DMS 273 (cell line): Measurements from ENCODE around the gene PIAS3.

Experiments
- DNase-seq: peaks from one replicate; lab custom pipeline; 2025; ENCODE audit not compliant: unreplicated experiment; lab: John Stamatoyannopoulos, UW

The PIAS3 gene

DNA sequence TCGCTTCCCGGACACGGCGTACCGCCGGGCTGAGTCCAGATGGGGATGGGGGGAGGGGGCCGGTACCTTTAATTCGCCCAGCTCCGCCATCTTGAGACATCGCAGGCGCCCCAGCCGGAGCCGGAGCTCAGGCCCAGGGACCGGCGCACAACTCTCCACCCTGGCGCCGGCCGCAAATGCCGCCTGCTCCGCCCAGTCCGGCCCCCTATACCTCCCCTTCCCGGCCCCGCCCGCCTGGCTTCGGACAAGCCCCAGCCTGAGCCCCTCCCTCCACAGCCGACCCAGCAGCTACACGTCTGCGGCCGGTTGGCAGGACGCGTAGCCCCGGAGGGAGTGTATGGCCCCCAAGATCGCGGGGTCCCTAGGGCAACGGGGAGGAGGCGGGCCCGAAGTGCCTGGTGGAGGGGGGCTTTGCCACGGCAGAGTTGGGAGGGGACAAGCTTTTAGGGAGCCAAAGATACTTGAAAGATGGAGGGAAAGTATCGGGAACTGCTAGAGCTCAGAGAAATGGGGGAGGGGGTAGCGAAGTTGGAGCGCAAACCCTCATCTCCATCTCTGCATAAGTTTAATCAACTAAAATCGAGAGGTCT lies at the start of gene PIAS3:
PIAS3 (minus strand) TSS at position 181 of the 590 bp plus-strand sequence; CDS start at position 90, 91 bp downstream.
- DNase-seq: peak; percentile 98

DNA sequence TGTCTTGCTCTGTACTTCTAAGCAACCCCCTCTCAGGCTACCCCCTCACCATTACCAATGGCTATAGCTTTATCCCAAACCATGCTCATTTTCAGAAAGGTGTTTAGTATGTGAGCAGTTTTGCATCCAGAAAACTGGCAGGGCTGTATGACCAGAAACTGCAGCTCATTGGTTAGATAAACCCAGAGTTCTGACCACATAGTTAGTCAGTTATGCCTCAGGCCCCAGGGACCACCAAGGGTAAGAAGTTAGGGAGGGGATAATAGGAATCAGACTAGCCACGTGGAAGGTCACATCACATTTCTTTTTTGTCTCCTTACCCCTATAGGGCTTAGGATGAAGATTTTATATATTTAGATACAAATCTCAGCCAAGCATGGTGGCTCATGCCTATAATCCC lies 49.8 kb upstream of the PIAS3 start:
- DNase-seq: no peak

DNA sequence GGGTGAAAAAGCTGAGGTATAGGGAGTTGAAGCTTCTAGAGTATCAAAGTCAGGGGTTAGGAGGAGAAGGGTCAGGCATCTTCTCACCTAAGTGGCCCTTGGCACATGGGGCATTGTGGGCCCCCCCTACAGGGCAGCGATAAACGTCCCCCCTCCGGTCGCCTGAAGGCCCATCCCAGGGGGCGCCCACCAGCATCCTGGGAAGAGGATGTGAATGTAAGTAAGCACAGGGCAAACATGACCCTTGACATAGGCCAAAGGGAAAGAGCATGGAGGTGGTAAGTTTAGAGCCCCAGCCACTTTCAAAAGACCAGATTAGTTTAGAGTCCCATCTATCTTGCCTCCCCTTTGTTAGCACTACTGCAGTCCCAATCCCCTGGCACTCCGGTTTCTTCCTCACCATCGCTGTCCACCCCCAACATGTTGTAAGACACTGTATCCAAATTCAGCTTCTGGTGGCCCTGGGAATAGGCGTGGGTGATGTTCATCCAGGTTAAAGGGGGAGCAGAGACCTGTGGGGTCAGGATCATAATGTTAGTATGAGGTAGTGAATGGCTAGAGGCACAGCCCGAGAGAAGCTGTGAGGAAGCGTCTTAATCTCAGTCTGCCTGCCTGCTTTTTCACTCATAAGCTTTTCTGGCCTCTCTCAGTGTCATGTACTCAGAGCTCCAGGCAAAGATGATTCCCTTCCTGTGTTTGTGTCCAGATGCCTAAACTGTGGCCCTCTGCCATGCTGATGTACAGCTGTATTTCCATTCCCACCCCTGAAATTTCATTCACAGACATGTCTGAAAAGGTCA lies 48.3 kb upstream of the PIAS3 start:
- no peak for DNase-seq

DNA sequence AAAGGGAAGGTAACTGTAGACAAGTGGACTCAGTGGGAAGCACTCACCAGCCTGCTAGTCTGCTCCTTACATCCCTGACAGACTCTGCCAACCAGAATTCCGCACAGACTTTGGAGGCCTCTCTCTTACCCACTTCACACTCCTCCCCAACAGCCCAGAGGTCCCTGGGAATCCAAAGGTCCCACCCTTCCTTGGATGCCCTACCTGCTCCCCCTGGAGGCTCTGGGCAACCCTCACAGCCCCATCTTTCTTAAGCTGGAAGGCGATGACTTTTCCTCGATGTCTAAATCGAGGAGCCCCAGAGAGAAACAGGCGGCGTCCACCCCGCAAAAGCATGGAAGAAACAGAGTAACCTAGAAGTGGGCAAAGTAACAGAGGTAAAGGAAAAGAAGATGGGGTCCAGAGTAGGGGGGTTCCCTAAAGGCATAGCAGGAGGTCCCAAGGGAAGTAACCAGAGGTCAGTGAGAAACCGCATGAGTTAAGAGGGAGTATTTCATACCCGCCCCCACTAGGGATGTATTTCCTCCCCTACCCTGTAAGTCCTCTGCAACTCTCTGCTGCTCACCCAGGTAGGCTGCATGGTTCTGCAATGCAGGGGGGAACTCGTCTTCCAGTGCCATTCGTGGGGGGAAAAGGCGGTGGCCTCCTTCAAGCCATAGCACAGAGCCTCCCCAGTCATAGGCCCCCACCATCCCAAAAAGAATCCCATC lies 42.6 kb upstream of the PIAS3 start:
- no peak for DNase-seq

DNA sequence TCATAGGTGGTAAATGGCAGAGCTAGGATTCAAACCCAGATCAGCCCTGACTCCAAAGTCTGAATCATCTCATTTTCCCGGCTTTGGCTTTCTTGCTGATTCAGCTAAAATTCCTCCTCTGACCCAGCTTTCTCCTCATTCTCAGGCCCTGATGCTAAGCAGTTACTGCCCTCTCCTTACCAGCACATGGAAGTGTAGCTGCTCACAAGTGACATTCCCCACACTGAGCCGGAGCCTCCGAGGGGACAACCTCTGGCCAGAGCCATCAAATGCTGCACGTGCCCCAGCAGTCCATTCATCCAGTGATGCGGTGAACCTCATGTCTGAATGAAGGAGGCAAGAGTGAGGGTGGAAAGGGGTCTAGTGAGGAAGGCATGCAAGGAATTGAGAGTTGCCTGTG lies 39.9 kb upstream of the PIAS3 start:
- DNase-seq: no peak

DNA sequence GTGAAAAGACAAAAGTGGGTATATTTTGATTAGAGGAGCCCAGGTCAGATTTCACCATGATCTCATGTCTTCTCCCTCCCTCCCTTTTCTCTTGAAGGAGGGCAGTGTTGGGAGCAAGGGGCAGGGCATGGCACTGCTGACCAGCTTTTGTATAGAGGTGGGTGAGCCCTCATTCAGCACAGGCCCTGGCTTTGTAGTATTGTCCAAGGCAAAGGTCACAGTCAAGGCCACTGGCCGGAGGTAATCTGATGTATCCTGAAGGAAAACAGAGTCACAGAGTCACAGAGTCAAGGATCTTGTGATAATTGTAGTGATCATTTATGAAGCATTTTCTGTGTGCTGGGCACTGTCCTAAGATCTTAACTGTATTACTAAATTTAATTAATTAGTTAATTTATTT lies 39.1 kb upstream of the PIAS3 start:
- DNase-seq: no peak

DNA sequence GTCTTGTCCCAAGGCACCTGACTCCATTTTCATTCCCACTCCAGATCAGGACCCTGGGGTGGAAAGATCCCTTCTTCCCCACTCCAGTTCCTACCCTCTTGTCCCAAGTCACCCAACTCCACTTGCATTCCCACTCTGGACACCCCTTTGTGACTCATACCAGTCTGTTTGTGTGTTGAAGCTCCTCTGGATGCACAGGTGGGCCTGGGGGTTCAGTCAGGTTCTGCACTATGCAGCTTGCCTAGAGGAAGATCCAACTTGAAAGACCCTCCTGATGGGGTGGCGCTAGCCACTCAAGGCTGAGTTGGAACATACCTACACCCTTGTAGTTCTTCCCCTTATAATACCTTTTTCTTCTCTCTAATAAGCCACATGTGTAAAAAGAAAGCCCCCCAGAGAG lies 36.6 kb upstream of the PIAS3 start:
- no peak for DNase-seq

DNA sequence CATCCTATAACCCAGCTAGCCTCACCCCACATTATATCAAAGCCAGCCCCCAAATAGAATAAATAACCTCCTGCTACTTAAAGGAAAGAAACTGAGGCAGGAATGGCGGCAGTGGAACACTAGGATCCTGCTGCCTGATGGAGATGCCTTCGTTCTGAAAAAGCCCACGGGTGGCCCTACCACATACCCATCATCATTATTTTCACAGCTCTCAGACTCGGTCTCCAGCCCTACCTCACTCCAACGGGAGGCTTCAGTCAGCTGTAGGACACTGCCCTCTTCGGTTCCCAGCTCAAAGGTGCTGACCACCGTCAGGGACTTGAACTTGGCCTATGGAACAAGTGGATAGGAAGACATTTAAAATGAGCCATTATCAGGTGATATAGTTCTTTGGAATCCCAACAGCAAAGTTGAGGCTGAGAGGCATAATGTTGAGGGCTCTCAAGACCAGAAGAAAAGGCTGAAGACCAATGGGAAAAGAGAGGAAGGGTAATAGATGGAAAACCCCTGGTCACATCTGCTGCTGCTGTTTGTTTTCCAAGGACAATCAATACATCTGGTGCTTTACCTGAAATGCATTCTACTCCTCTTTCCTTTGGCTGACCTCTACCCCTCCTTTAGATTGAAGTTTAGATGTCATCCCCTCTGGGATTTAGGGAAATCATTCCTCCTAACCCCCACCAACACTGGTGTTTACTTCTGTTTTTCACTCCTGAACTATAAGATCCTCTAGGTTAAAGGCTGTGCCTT lies 34.6 kb upstream of the PIAS3 start:
- DNase-seq: no peak

DNA sequence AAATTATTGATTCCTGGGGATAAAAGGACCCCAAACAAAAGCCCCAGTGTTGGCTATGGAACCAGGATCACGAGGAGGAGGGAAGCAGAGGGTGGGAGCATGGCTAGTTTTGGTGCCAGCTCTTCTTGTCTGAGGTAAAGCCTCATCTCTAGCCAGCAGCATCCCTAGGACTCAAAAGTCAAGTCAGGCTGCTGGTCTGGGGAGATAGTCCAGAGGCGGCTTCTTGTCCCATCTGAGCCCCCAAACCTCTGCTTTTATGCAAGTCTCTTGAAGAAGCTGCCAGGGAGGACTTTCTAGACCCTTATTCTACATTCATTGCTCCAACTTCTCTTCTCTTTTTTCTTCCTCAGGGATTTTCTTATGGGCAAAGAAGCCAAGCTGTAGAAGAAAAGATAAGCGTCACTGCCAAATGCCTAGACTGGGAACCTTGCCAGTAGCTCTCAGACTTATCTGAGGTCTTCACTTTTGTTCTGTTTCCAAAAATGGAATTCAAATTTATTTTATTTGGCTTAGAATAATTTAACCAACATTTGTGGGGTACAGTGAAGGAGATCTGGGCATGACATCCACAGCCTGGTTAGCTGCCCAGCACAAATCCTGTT lies 33.7 kb upstream of the PIAS3 start:
- peak; percentile 70 for DNase-seq

DNA sequence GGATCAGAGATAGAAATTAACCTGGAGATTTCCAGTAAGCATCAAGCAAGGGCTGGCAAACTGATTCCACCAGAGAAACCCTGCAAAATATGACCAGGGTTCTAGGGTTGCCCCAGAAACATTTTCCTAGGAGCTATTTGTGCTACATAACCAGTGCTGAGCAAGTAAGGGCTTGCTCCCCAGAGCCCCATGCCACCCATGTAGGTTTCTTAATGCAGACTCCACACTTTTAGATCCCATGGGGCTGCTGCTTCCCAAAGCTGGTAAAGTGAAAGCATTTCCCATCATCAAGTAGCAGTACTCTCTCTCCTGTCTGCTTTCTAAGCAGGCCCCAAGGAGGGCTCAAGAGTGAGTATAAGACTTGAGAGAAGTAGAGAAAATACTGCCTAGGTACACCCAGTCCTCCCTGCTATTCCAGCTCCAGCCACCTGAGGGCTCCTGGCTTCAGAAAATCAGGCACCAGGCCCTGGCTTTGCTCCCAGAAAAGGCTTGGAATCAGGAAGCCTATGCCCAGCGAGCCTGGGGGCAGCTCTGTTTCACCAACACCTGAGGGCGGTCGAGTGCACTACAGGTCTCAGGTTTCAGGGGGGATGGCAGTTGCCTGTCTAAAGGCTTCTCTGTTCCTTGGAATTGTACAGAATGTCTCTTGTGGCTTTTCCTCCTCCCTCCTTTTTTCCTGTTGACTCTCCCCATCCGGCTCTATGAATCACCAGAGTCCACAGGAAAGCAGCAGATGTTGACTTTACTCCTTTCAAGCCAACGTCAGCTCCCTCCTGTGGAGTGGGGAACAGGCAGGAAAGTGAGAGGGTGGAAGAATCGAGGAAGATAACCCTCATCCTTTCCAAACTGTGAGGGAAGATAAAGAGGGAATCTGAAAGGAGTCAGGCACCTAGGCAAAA lies 33.0 kb upstream of the PIAS3 start:
- DNase-seq: peak; percentile 99

DNA sequence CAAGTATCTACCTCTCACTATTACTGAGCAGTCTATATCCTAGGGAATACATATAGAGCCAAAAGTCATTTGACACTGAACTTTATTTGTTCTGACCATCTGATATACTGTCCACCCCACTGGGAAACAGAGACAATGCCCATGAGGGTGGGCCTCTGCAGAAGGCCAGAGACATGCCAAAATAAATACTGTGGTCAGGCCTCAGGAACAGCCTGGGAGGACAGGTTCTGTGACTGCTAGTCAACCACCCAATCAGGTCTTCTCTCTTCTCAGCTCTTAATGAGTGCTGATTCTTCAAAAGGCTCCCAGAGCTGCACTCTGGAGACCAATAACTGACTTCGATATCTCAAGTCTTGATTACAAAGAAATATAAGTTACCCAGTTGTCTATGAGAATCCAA lies 32.3 kb upstream of the PIAS3 start:
- no peak for DNase-seq

DNA sequence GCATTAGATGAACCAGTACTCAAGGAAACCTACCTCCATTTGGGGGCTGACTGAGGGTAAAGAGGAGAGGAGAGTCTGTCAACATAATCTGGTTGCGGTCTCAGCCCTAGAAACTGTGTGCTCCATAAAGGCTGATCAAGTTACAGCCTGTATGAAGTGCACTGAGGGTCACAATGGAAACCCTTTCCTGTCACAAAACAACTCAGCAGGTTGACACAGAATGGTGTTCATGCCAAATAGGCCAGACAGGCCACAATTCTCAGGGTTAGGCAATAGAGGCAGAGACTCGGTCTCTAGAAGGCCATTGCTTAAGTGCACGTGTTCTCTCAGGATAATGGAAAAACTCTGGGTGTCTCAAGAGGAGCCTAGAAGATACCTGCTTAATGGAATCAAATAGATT lies 30.8 kb upstream of the PIAS3 start:
- no peak for DNase-seq

DNA sequence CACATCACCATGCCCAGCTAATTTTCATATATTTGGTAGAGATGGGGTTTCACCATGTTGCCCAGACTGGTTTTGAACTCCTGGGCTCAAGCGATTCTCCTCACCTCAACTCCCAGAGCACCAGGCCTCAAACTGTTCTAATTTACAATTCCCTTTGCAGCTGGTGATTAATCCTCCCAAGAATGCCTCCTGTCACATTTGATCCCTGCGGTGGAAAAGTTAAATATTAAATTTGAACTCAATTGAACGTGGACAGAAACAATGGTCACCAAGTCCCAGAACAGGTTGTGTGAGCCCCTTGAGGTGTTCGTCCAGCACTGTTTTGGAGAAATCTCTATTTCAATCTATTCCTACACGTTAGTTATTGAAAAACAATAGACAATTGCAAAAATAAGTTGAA lies 28.8 kb upstream of the PIAS3 start:
- no peak for DNase-seq

DNA sequence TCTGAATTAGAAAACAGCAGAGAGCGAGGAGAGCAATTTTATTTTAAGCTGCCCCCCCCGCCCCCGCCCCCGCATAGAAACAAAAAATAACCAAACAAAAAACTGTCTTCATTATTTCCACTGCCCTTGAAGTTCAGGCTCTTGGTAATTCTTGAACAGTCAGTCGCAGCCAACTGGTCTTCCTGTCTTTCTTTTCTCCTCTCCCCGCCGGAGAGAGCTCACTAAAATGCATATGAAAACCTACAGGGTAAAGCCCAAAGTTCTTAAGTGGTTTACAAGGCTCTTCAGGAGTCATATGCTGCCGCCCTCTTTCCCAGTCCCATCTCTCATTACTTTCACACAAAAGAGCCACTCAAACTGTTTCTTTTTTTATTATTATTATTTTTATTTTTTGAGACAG lies 27.9 kb upstream of the PIAS3 start:
- no peak for DNase-seq

DNA sequence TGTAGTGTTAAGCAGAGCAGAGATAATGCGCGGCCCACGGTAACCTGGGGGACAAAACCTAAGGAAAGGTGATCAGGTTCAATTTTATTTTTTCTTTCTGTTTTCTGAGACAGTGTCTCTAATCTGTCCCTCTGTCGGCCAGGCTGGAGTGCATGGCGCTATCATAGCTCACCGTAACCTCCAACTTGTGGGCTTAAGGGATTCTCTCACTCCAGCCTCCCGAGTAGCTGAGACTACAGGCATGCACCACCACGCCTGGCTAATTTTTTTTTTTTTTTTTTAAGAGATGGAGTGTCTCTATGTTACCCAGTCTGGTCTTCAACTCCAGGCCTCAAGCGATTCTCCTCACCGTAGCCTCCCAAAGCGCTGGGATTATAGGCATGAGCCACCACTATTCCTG lies 27.5 kb upstream of the PIAS3 start:
- no peak for DNase-seq

DNA sequence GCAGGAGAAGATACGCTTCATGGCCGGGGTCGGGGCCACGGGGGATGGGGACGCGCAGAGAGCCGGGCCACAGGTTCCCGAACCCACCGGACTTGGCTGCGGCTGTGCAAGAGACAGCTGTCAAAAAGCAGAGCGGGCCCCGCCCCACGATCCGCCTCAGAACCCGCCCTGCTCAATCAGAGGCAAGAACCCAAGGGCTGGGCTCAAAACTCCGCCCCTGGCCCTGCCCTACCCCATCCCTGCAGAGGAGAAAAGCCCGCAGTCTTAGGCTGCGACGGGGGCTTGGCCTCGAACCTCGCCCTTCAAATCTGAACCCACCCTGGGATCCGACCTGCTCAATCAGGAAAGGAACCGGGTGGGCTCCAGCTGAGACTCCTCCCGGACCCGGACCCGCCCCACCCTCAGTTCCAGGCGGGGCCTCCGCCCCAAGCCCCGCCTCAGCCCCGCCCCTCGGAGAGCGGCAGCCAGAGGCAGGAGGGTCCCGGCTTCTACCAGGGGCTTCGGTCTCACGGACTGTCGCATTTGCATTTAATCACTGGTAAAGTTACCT lies 26.9 kb upstream of the PIAS3 start, which contains the start of gene ANKRD35:
ANKRD35 (minus strand) TSS at position 129 of the 550 bp plus-strand sequence; CDS start at position 21, 108 bp downstream.
- DNase-seq: peak; percentile 93

DNA sequence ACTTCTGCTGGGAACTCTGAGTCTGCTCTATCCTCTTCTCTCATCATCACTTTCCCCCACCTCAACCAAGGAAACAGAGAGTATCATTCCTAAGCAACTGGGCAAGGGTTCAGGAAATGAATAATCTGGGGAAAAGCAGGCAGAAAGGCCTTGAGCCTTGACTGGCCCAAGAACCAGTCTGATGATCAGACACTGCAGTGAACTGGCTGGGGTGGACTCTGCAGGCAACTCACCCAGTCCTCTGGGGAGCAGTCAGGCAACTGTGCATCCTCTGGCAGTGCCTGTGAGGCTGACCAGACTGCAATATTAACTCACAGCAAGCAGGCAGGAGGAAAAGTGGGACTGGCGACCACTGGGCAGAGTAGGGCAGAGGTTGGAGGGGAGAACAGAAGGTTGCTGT lies 25.8 kb upstream of the PIAS3 start:
- no peak for DNase-seq

DNA sequence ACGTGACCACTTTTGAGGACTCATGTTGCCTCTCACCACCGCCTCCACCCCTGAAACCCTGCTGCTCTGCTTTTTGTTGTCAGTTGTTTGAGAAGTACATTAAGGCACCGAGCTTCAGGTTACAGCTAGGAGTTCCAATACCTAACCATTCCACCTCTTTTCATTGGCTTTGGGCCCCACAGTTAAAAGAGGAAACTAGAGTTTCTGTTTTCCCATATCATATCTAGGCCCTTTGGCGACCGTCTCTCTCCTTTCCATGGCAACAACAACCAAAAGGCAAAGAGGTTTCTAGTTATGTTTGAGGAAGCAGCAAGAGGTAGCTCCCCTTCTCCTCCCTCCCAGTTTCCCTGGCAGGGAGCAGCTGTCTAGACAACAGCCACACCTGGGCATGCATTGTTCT lies 20.9 kb upstream of the PIAS3 start:
- no peak for DNase-seq

DNA sequence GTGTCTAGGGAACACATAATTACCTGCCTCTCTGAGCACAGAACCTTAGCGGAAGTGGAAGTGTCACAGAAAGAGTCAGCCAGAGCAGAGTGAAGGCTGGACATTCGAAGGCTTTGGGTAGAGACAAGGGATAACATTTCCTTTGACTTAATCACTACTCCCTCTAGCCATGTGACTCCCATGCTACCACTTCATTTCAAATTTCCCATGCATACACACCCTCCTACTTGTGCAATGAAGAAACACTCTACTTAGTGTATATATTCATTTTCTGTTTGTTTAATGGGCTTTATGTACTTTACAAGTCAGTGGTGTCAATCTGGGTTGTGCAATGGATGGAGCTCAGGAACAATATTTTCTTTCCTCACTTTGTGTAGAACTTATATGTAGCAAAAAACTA lies 19.8 kb upstream of the PIAS3 start:
- DNase-seq: no peak
